GM12878 (cell line): ENCODE measurements around the gene LTB4R. TPM values are rescaled to one million over a fixed set of nuclear protein-coding genes. Genes with fewer than 3 reads are reported as not detected.
A peak's percentile ranks its signal among the peaks of the same experiment; 100 is the strongest.

Experiments used
- ATF3 ChIP-seq: IDR thresholded peaks from 2 replicates; pipeline ENCODE4 v1.6.1; 2011; ENCODE audit warnings: low read depth, mild to moderate bottlenecking, low read length, moderate library complexity, borderline replicate concordance; ENCODE audit errors: extremely low read depth
- BHLHE40 ChIP-seq, 2 experiments: fragments of 450-650 bp in 1 of 2; IDR thresholded peaks; 2 replicates each; pipeline ENCODE4 v1.6.1; 2011 to 2017; ENCODE audit warnings: low read depth in 2 of 2, borderline replicate concordance in 1 of 2, improper control_type of control experiment in 1 of 2, low read length in 1 of 2, mild to moderate bottlenecking in 1 of 2
- E2F4 ChIP-seq: IDR thresholded peaks from 2 replicates; pipeline ENCODE4 v1.6.1; 2012; ENCODE audit warnings: low read depth, low read length, improper control_type of control experiment
- E2F8 ChIP-seq: fragments of 450-650 bp; IDR thresholded peaks from 2 replicates; pipeline ENCODE4 v1.6.1; 2018; ENCODE audit warnings: mild to moderate bottlenecking, low read depth, moderate library complexity; ENCODE audit not compliant: partially characterized antibody
- GATAD2B ChIP-seq: fragments of 450-650 bp; conservative IDR thresholded peaks from 2 replicates; pipeline ENCODE4 v1.6.1; 2017; ENCODE audit warnings: low read depth, mild to moderate bottlenecking, moderate library complexity
- IKZF1 ChIP-seq: fragments of 450-650 bp; conservative IDR thresholded peaks from 2 replicates; pipeline ENCODE4 v1.6.1; 2017; ENCODE audit warnings: antibody characterized with exemption, mild to moderate bottlenecking
- IRF3 ChIP-seq: fragments of 450-650 bp; IDR thresholded peaks from 2 replicates; pipeline ENCODE4 v1.6.1; 2014; ENCODE audit warnings: mild to moderate bottlenecking
- MTA3 ChIP-seq: IDR thresholded peaks from 2 replicates; pipeline ENCODE4 v1.6.1; 2012; ENCODE audit warnings: low read length, inconsistent platforms, borderline replicate concordance
- NFYA ChIP-seq: IDR thresholded peaks from 2 replicates; pipeline ENCODE4 v1.6.1; 2011; ENCODE audit warnings: low read depth, mild to moderate bottlenecking, low read length, improper control_type of control experiment, borderline replicate concordance
- PAX8 ChIP-seq: fragments of 450-650 bp; IDR thresholded peaks from 2 replicates; pipeline ENCODE4 v1.6.1; 2017; ENCODE audit warnings: mild to moderate bottlenecking, moderate library complexity
- POLR2A ChIP-seq: IDR thresholded peaks from 2 replicates; pipeline ENCODE4 v1.6.1; 2011; ENCODE audit warnings: low read depth, mild to moderate bottlenecking, low read length
- RB1 ChIP-seq: fragments of 450-650 bp; formaldehyde crosslinking; IDR thresholded peaks from 2 replicates; pipeline ENCODE4 v1.6.1; 2017; ENCODE audit warnings: mild to moderate bottlenecking, borderline replicate concordance
- RCOR1 ChIP-seq: conservative IDR thresholded peaks from 2 replicates; pipeline ENCODE4 v1.6.1; 2012; ENCODE audit warnings: low read depth, low read length, improper control_type of control experiment
- SREBF1 ChIP-seq: IDR thresholded peaks from 2 replicates; pipeline ENCODE4 v1.6.1; 2012; ENCODE audit warnings: mild to moderate bottlenecking, low read length
- YY1 ChIP-seq: IDR thresholded peaks from 2 replicates; pipeline ENCODE4 v1.6.1; 2011; ENCODE audit warnings: low read depth, mild to moderate bottlenecking, low read length
- ZNF207 ChIP-seq: fragments of 450-650 bp; IDR thresholded peaks from 2 replicates; pipeline ENCODE4 v1.6.1; 2014; ENCODE audit warnings: antibody characterized with exemption, mild to moderate bottlenecking, borderline replicate concordance
- ZNF592 ChIP-seq: fragments of 450-650 bp; IDR thresholded peaks from 2 replicates; pipeline ENCODE4 v1.6.1; 2017; ENCODE audit warnings: mild to moderate bottlenecking, moderate library complexity
- polyA plus RNA-seq, 11 experiments: library from polyadenylated mRNA; depleted of rRNA in 4 of 11; unstranded in 6 of 11; stranded (reverse) in 5 of 11; fragments of >200 nt; fragmentation: Nextera tagmentation in 4 of 11; fragmentation: Illumina TruSeq in 1 of 11; extraction: Ambion mirVana in 4 of 11; extraction: Trizol in 1 of 11; gene quantifications; 1 replicate in 1 of 11; 2 replicates in 10 of 11; pipeline versions ENCODE4 v1.2.1 to v1.2.3, GENCODE V29; 2011 to 2016; ENCODE audit warnings: inconsistent platforms in 2 of 11, missing spikeins in 2 of 11, low read depth in 1 of 11
- total RNA-seq, 4 experiments: library from RNA; depleted of rRNA in 3 of 4; stranded (reverse); fragments of >200 nt in 3 of 4; fragmentation: Illumina TruSeq in 1 of 4; extraction: Trizol in 1 of 4; gene quantifications; 2 replicates each; pipeline versions ENCODE4 v1.2.1 to v1.2.3, GENCODE V29; 2013 to 2021
- TF ChIP-seq, protein P1 (sequence below): fragments of 450-650 bp; IDR thresholded peaks from 2 replicates; pipeline ENCODE4 v1.6.1; 2017; ENCODE audit warnings: mild to moderate bottlenecking

The LTB4R gene
- total and polyA plus RNA-seq, 10 of the 15 experiments (the other 5 are each of a cell fraction or from before 2014, with no cell fraction given): 1.2 to 14.0 (median 4.0) TPM

DNA sequence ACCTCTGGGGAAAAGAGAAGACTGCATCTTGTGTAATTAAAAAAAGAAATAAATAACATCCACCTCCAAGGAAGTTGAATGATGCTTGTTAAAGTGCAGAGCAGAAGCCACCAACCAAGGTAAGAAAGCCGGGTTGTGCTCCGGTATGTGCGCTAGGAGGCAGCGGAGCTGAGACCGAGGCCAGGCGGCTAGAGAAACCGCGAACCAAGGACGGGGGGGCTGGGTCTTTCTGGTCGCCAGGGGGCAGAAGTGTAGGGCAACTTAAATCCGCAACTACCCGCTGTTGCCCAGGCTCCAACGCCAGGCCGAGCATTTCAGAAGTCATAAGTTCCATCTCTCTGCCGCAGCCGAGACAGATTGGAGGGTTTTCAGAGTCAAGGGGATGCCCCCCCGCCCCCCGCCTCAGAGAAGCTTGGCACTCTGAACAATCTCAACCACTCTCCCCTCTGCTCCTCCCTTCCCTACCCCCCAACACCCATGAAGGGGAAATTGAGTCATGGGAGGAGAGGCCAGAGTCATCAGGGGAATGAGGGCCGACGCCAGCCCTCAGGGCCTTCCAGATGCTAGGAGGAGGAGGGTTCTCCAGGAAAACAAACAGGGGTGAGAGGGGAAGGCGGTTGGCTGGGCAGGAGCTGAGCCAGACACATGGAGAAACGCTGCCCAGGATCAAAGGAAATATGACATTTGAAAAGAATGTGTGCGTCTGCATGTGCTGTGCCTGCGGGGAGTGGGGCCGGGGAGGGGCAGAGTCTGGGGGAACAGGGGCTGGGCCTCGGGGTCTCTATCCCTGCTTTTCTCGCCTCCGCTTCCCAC lies 54.5 kb downstream of the LTB4R start (continued):
- TF ChIP-seq GATAD2B (no peak), IKZF1 (0 out of 2 replicates have a peak, but pooled peaks have one; percentile 17), RCOR1 (no peak), ATF3 (no peak), RB1 (peak; percentile 40; the same call in 1 of the 2 replicates), SREBF1 (no peak), IRF3 (no peak), BHLHE40 (IDR thresholded peaks at IDR 0.05; ENCODE audit: borderline replicate concordance in 1 of 2, low read depth in 2 of 2, low read length in 1 of 2) (no peak), YY1 (peak; percentile 72), MTA3 (no peak), E2F4 (no peak), PAX8 (no peak), POLR2A (no peak), ZNF207 (no peak), NFYA (no peak), ZNF592 (peak; percentile 72; the same call in 1 of the 2 replicates), E2F8 (no peak)
- TF ChIP-seq, protein P1, sequence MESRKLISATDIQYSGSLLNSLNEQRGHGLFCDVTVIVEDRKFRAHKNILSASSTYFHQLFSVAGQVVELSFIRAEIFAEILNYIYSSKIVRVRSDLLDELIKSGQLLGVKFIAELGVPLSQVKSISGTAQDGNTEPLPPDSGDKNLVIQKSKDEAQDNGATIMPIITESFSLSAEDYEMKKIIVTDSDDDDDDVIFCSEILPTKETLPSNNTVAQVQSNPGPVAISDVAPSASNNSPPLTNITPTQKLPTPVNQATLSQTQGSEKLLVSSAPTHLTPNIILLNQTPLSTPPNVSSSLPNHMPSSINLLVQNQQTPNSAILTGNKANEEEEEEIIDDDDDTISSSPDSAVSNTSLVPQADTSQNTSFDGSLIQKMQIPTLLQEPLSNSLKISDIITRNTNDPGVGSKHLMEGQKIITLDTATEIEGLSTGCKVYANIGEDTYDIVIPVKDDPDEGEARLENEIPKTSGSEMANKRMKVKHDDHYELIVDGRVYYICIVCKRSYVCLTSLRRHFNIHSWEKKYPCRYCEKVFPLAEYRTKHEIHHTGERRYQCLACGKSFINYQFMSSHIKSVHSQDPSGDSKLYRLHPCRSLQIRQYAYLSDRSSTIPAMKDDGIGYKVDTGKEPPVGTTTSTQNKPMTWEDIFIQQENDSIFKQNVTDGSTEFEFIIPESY: peak; percentile 38; the same call in 1 of the 2 replicates
